ENCODE data around the gene MESP2. TPM values are rescaled to one million over a fixed set of nuclear protein-coding genes. Genes with fewer than 3 reads are reported as not detected.

The MESP2 gene
- total RNA-seq, 1 experiment from 2014 or later: 0.26 TPM

- TF ChIP-seq CTCF (conservative IDR thresholded peaks at IDR 0.05; ENCODE audit: low read depth, low read length): no peak
- no peak for TF ChIP-seq EZH2 (IDR thresholded peaks at IDR 0.05; ENCODE audit: borderline replicate concordance, low read depth, low read length, poor library complexity, severe bottlenecking)
- Histone ChIP-seq H3K4me1 (ENCODE audit: insufficient read depth, low read length, poor library complexity, severe bottlenecking) (peaks cover 8% of the 10 kb centered on the region), H3K27me3 (replicated peaks; ENCODE audit: insufficient read depth, low read depth, low read length, poor library complexity) (no peaks in the 10 kb centered on the region), H3K4me3 (ENCODE audit: low read depth, low read length, poor library complexity, severe bottlenecking) (no peak overlapping the region), H3K27ac (ENCODE audit: low read depth, low read length, poor library complexity, severe bottlenecking) (no peak overlapping the region), H3K9me3 (ENCODE audit: low read depth, low read length, poor library complexity, severe bottlenecking) (no peaks in the 10 kb centered on the region), H3K36me3 (ENCODE audit: insufficient read depth, low read length, poor library complexity, severe bottlenecking) (no peaks in the 10 kb centered on the region)
- POLR2A ChIA-PET (ENCODE audit: low non-redundant PET): interaction anchor here (0.5 kb wide), 1 partner anchor 65 kb away, joined by 3 read pairs; no protein-coding TSS in a partner anchor
- intact Hi-C loops (cut with micrococcal nuclease; ENCODE audit: unreplicated experiment): loop anchor here (10.0 kb wide), 1 partner anchor 200 kb away; no protein-coding TSS in a partner anchor
- no TSS peak for BruUV-seq (replicated peaks)
- no peak for DNase-seq (ENCODE audit: low spot score)
- CTCF ChIA-PET: interaction anchor here (0.6 to 0.7 kb wide), 2 partner anchors 247 to 1135 kb away, joined by 8 read pairs; no protein-coding TSS in a partner anchor
Observed at GRCh38 chr15:89754361-89755154, 21.6 kb upstream of the MESP2 start.

GRCh38 chr15:89755701-89756100 is 20.4 kb upstream of the MESP2 start:
- Histone ChIP-seq H3K4me1 (ENCODE audit: insufficient read depth, low read length, poor library complexity, severe bottlenecking) (peaks cover 8% of the 10 kb centered on the region), H3K4me3 (ENCODE audit: low read depth, low read length, poor library complexity, severe bottlenecking) (no peak overlapping the region), H3K9me3 (ENCODE audit: low read depth, low read length, poor library complexity, severe bottlenecking) (no peaks in the 10 kb centered on the region), H3K36me3 (ENCODE audit: insufficient read depth, low read length, poor library complexity, severe bottlenecking) (no peaks in the 10 kb centered on the region), H3K27me3 (replicated peaks; ENCODE audit: insufficient read depth, low read depth, low read length, poor library complexity) (no peaks in the 10 kb centered on the region), H3K27ac (ENCODE audit: low read depth, low read length, poor library complexity, severe bottlenecking) (no peak overlapping the region)
- TF ChIP-seq EZH2 (IDR thresholded peaks at IDR 0.05; ENCODE audit: borderline replicate concordance, low read depth, low read length, poor library complexity, severe bottlenecking): no peak
- no peak for TF ChIP-seq CTCF (conservative IDR thresholded peaks at IDR 0.05; ENCODE audit: low read depth, low read length)
- POLR2A ChIA-PET (ENCODE audit: low non-redundant PET): no interaction called here
- CTCF ChIA-PET: no interaction called here
- BruUV-seq (replicated peaks): no TSS peak
- intact Hi-C loops (cut with micrococcal nuclease; ENCODE audit: unreplicated experiment): loop anchor here (10.0 kb wide), 1 partner anchor 199 kb away; no protein-coding TSS in a partner anchor
- no peak for DNase-seq (ENCODE audit: low spot score)

- intact Hi-C loops (cut with micrococcal nuclease; ENCODE audit: unreplicated experiment): loop anchor here (10.0 kb wide), 1 partner anchor 198 kb away; no protein-coding TSS in a partner anchor
- no peaks in the 10 kb centered on the region for H3K36me3 ChIP-seq (ENCODE audit: insufficient read depth, low read length, poor library complexity, severe bottlenecking)
- CTCF ChIA-PET: no interaction called here
- no peaks in the 10 kb centered on the region for H3K27me3 ChIP-seq (replicated peaks; ENCODE audit: insufficient read depth, low read depth, low read length, poor library complexity)
- POLR2A ChIA-PET (ENCODE audit: low non-redundant PET): no interaction called here
- BruUV-seq (replicated peaks): no TSS peak
- H3K4me1 ChIP-seq (ENCODE audit: insufficient read depth, low read length, poor library complexity, severe bottlenecking): peaks cover 12% of the 10 kb centered on the region
- no peak overlapping the region for H3K4me3 ChIP-seq (ENCODE audit: low read depth, low read length, poor library complexity, severe bottlenecking)
- TF ChIP-seq CTCF (conservative IDR thresholded peaks at IDR 0.05; ENCODE audit: low read depth, low read length) (no peak), EZH2 (IDR thresholded peaks at IDR 0.05; ENCODE audit: borderline replicate concordance, low read depth, low read length, poor library complexity, severe bottlenecking) (no peak)
- no peak for DNase-seq (ENCODE audit: low spot score)
- H3K9me3 ChIP-seq (ENCODE audit: low read depth, low read length, poor library complexity, severe bottlenecking): no peaks in the 10 kb centered on the region
- H3K27ac ChIP-seq (ENCODE audit: low read depth, low read length, poor library complexity, severe bottlenecking): no peak overlapping the region
Observed at GRCh38 chr15:89756897-89757296, 19.2 kb upstream of the MESP2 start.

All from A673 (cell line).